ENCODE results near the gene OR4C6. TPM values are rescaled to one million over a fixed set of nuclear protein-coding genes. Genes with fewer than 3 reads are reported as not detected.

Gene OR4C6
- not detected in 2 replicates for total RNA-seq

DNA sequence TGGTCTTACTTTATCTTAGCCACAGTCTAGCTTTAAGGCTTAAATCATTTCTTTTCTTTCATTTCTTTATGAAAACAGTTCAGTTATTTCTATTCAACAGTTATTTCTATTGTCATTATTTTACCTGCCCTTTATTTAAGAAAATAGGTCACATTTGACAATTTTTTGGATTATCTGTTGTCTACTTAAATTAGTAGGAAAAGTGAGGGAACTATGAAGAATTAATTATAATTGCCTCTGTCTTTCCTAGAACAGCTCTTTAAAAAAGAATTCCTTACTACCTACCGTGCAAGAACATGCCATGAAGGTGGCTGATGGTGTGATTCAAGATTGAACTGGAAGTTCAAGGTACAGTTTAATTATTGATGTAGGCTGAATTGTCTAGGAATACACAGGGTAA, at the start of gene OR4C6:
OR4C6 (plus strand) TSS at position 301 of the 400 bp plus-strand sequence. CDS start 2,966 bp downstream, outside the sequence.

GRCh38 chr11:55634813-55635212, 27.2 kb upstream of the OR4C6 start, which contains the start of gene OR4P4:
Gene OR4P4, plus strand, starts transcription at chr11:55635113.

GRCh38 chr11:55648027-55648426, 14.0 kb upstream of the OR4C6 start, which contains the start of gene OR4S2:
Gene OR4S2, plus strand, starts transcription at chr11:55648327. Its CDS starts 2,577 bp downstream, at chr11:55650904.

Other genes starting within 250 kb of the OR4C6 start
- not detected in 2 replicates for gene OR4C15, start 107.7 kb upstream of the OR4C6 start, total RNA-seq
- gene OR4C16, start 90.1 kb upstream of the OR4C6 start, total RNA-seq, result not detected in 2 replicates
- not detected in 2 replicates for gene OR4C11, start 54.6 kb upstream of the OR4C6 start, total RNA-seq
- not detected in 2 replicates for gene OR4P4, start 27.1 kb upstream of the OR4C6 start, total RNA-seq
- gene OR4S2, start 13.9 kb upstream of the OR4C6 start, total RNA-seq, result not detected in 2 replicates
- not detected in 2 replicates for gene OR5D13, start 111.2 kb downstream of the OR4C6 start, total RNA-seq
- gene OR5D14, start 133.4 kb downstream of the OR4C6 start, total RNA-seq, result not detected in 2 replicates
- gene OR5L1, start 149.2 kb downstream of the OR4C6 start, total RNA-seq, result not detected in 2 replicates
- gene OR5D18, start 157.4 kb downstream of the OR4C6 start, total RNA-seq, result not detected in 2 replicates
- gene OR5L2, start 165.0 kb downstream of the OR4C6 start, total RNA-seq, result not detected in 2 replicates
- not detected in 2 replicates for gene OR5D16, start 176.6 kb downstream of the OR4C6 start, total RNA-seq
- gene TRIM51, start 221.1 kb downstream of the OR4C6 start, total RNA-seq, result not detected in 2 replicates

Measured in airway epithelial cell (primary cell).